HG02970 (cell line): ENCODE measurements around the gene HRCT1.
"Not testable (repeated sequence)": the region's sequence is repeated elsewhere in the genome, so short reads cannot be mapped to it uniquely, and the experiment has no call there.

Source experiments
- ATAC-seq: cut with Tn5 transposase; IDR thresholded peaks from one replicate; pipeline ENCODE4 v1.9.1; 2021; ENCODE audit warnings: mild to moderate bottlenecking, moderate library complexity, moderate number of reproducible peaks; ENCODE audit not compliant: unreplicated experiment, low FRiP score

Gene HRCT1

GRCh38 chr9:35892051-35892450, 14.0 kb upstream of the HRCT1 start:
- no peak for ATAC-seq

GRCh38 chr9:35896570-35896969, 9.4 kb upstream of the HRCT1 start:
- no peak for ATAC-seq

- not testable (repeated sequence) for ATAC-seq
Observed at GRCh38 chr9:35897376-35898099, 8.5 kb upstream of the HRCT1 start.

GRCh38 chr9:35898337-35898736, 7.7 kb upstream of the HRCT1 start:
- no peak for ATAC-seq

GRCh38 chr9:35899021-35899420, 7.0 kb upstream of the HRCT1 start:
- ATAC-seq: no peak

- no peak for ATAC-seq
Observed at GRCh38 chr9:35903049-35903448, 3.0 kb upstream of the HRCT1 start.

GRCh38 chr9:35904338-35904737, 1.7 kb upstream of the HRCT1 start:
- no peak for ATAC-seq

GRCh38 chr9:35905051-35905781, 786 bp upstream of the HRCT1 start:
- ATAC-seq: no peak

GRCh38 chr9:35906923-35907699, 1.1 kb downstream of the HRCT1 start:
- ATAC-seq: no peak

- no peak for ATAC-seq
Observed at GRCh38 chr9:35907711-35908503, 1.9 kb downstream of the HRCT1 start.

GRCh38 chr9:35908504-35909125, 2.6 kb downstream of the HRCT1 start:
- no peak for ATAC-seq

- no peak for ATAC-seq
Observed at GRCh38 chr9:35909274-35909673, 3.3 kb downstream of the HRCT1 start, which contains the start of gene SPAAR. TSS of gene SPAAR (plus strand) at chr9:35909490. CDS start at chr9:35910464, 974 bp downstream.

- ATAC-seq: no peak
Observed at GRCh38 chr9:35909687-35910612, 3.9 kb downstream of the HRCT1 start.

- no peak for ATAC-seq
Observed at GRCh38 chr9:35910613-35911359, 4.8 kb downstream of the HRCT1 start.

GRCh38 chr9:35911690-35912089, 5.7 kb downstream of the HRCT1 start:
- no peak for ATAC-seq

GRCh38 chr9:35912791-35913400, 6.9 kb downstream of the HRCT1 start:
- ATAC-seq: no peak

GRCh38 chr9:35913429-35913828, 7.4 kb downstream of the HRCT1 start:
- ATAC-seq: not testable (repeated sequence)
